H1 (cell line): ENCODE results near the gene TVP23A. TPM values are rescaled to one million over a fixed set of nuclear protein-coding genes. Genes with fewer than 3 reads are reported as not detected.
A peak's percentile ranks its signal among the peaks of the same experiment; 100 is the strongest.

Source experiments
- CTCF ChIA-PET: fragments of 300-600 bp; sonication (Branson Sonifier 250); formaldehyde crosslinking; loops from one replicate; lab custom pipeline; 2021; ENCODE audit not compliant: partially characterized antibody; lab: Charles Lee
- POLR2A ChIA-PET: fragments of 300-600 bp; sonication (Branson Sonifier 250); formaldehyde crosslinking; loops from one replicate; lab custom pipeline; 2021; ENCODE audit warnings: inconsistent platforms; ENCODE audit not compliant: partially characterized antibody; lab: Charles Lee
- DNase-seq, 2 experiments: peaks; one replicate each; pipeline versions ENCODE4 v3.0.0 to v3.0.0-alpha.2; 2010 to 2022; ENCODE audit warnings: low spot score in 2 of 2, low read depth in 1 of 2, mixed read lengths in 1 of 2
- FAIRE-seq: peaks from 2 replicates; lab custom pipeline; 2011; peaks lifted over from hg19 to GRCh38; lab: Jason Lieb, UNC
- H2AFZ ChIP-seq: 2 replicates; pipeline ENCODE4 v1.8.1; 2012; ENCODE audit warnings: low read length, inconsistent platforms
- H2AK5ac ChIP-seq: 2 replicates; pipeline ENCODE4 v1.6.1; 2013; ENCODE audit warnings: low read depth, low read length
- H2BK120ac ChIP-seq: replicated peaks from 2 replicates; pipeline ENCODE3; 2013; ENCODE audit warnings: low read depth, low read length, inconsistent platforms
- H2BK12ac ChIP-seq: 2 replicates; pipeline ENCODE4 v1.6.1; 2013; ENCODE audit warnings: low read depth, low read length
- H2BK15ac ChIP-seq: 2 replicates; pipeline ENCODE4 v1.6.1; 2013; ENCODE audit warnings: low read length
- H2BK20ac ChIP-seq: 2 replicates; pipeline ENCODE4 v1.6.1; 2013; ENCODE audit warnings: low read length
- H2BK5ac ChIP-seq: 2 replicates; pipeline ENCODE4 v1.6.1; 2013; ENCODE audit warnings: low read depth, low read length
- H3K14ac ChIP-seq: 2 replicates; pipeline ENCODE4 v1.6.1; 2013; ENCODE audit warnings: inconsistent platforms; ENCODE audit not compliant: insufficient read length
- H3K18ac ChIP-seq: 2 replicates; pipeline ENCODE4 v1.6.1; 2013; ENCODE audit warnings: low read length; ENCODE audit errors: extremely low read depth
- H3K23ac ChIP-seq: 2 replicates; pipeline ENCODE4 v1.6.1; 2013; ENCODE audit warnings: inconsistent platforms; ENCODE audit not compliant: insufficient read length
- H3K23me2 ChIP-seq: 2 replicates; pipeline ENCODE4 v1.6.1; 2013; ENCODE audit warnings: low read depth, low read length
- H3K27ac ChIP-seq: 2 replicates; pipeline ENCODE4 v1.6.1; 2011; ENCODE audit warnings: low read depth, low read length, inconsistent platforms
- H3K27me3 ChIP-seq, 4 experiments: replicated peaks in 1 of 4; 1 replicate in 1 of 4; 2 replicates in 3 of 4; pipeline versions ENCODE4 v1.6.1 to v1.8.1; 2011 to 2013; ENCODE audit warnings: low read length in 3 of 4, mild to moderate bottlenecking in 3 of 4, inconsistent platforms in 2 of 4, mixed read lengths in 2 of 4, moderate library complexity in 1 of 4; ENCODE audit not compliant: control insufficient read depth in 3 of 4, insufficient read depth in 3 of 4; ENCODE audit errors: extremely low read depth in 1 of 4
- H3K36me3 ChIP-seq, 4 experiments: 2 replicates each; pipeline versions ENCODE4 v1.6.1 to v1.8.1; 2011 to 2013; ENCODE audit warnings: mild to moderate bottlenecking in 4 of 4, low read length in 3 of 4, moderate library complexity in 2 of 4, control low read depth in 1 of 4, inconsistent platforms in 1 of 4; ENCODE audit not compliant: insufficient read depth in 4 of 4, control insufficient read depth in 2 of 4
- H3K4ac ChIP-seq: replicated peaks from 2 replicates; pipeline ENCODE3; 2013; ENCODE audit warnings: low read length, low read depth, mixed read lengths, inconsistent platforms; ENCODE audit not compliant: insufficient read length
- H3K4me1 ChIP-seq, 4 experiments: replicated peaks in 1 of 4; 1 replicate in 1 of 4; 2 replicates in 3 of 4; pipeline versions ENCODE4 v1.6.1 to v1.8.1; 2011 to 2013; ENCODE audit warnings: low read length in 3 of 4, inconsistent platforms in 2 of 4, mixed read lengths in 1 of 4; ENCODE audit not compliant: insufficient read depth in 4 of 4, control insufficient read depth in 3 of 4
- H3K4me2 ChIP-seq, 2 experiments: 2 replicates each; pipeline versions ENCODE4 v1.6.1 to v1.8.1; 2011 to 2013; ENCODE audit warnings: low read depth in 2 of 2, low read length in 2 of 2, control low read depth in 1 of 2, inconsistent platforms in 1 of 2, mild to moderate bottlenecking in 1 of 2; ENCODE audit not compliant: insufficient read depth in 1 of 2
- H3K4me3 ChIP-seq, 4 experiments: fragments of 200-600, 300-600 bp in 1 of 4; sonication (generic), shearing (Covaris generic), sonication (Bioruptor Twin) in 1 of 4; 2 replicates each; pipeline versions ENCODE4 v1.5.1 to v1.8.1; 2011 to 2016; ENCODE audit warnings: low read length in 4 of 4, low read depth in 3 of 4, control low read depth in 2 of 4, inconsistent platforms in 2 of 4, mild to moderate bottlenecking in 2 of 4, mixed read lengths in 1 of 4, moderate library complexity in 1 of 4; ENCODE audit not compliant: insufficient read depth in 2 of 4; ENCODE audit errors: extremely low read depth in 1 of 4
- H3K56ac ChIP-seq: replicated peaks from 2 replicates; pipeline ENCODE3; 2013; ENCODE audit warnings: low read depth, mild to moderate bottlenecking, mixed read lengths, low read length, inconsistent platforms; ENCODE audit not compliant: insufficient read length
- H3K79me1 ChIP-seq: 2 replicates; pipeline ENCODE4 v1.6.1; 2013; ENCODE audit warnings: low read depth, low read length, control low read depth
- H3K79me2 ChIP-seq, 2 experiments: 2 replicates each; pipeline versions ENCODE4 v1.6.1 to v1.8.1; 2012 to 2013; ENCODE audit warnings: low read length in 2 of 2, mild to moderate bottlenecking in 2 of 2, inconsistent platforms in 1 of 2; ENCODE audit not compliant: insufficient read depth in 2 of 2, control insufficient read depth in 1 of 2
- H3K9ac ChIP-seq, 4 experiments: replicated peaks in 1 of 4; 1 replicate in 1 of 4; 2 replicates in 3 of 4; pipeline versions ENCODE4 v1.6.1 to v1.8.1; 2011 to 2013; ENCODE audit warnings: low read depth in 3 of 4, low read length in 3 of 4, control low read depth in 2 of 4, mild to moderate bottlenecking in 2 of 4, moderate library complexity in 2 of 4, inconsistent platforms in 1 of 4; ENCODE audit errors: extremely low read depth in 1 of 4
- H3K9me3 ChIP-seq, 2 experiments: 2 replicates each; pipeline versions ENCODE4 v1.6.1 to v1.8.1; 2012 to 2013; ENCODE audit warnings: mild to moderate bottlenecking in 2 of 2, moderate library complexity in 2 of 2, control low read depth in 1 of 2, inconsistent platforms in 1 of 2, low read depth in 1 of 2, low read length in 1 of 2, mixed read lengths in 1 of 2; ENCODE audit not compliant: insufficient read depth in 2 of 2
- H4K20me1 ChIP-seq, 2 experiments: replicated peaks in 1 of 2; 2 replicates each; pipeline versions ENCODE3 to v1.8.1; 2011 to 2013; ENCODE audit warnings: inconsistent platforms in 2 of 2, low read length in 2 of 2, mild to moderate bottlenecking in 1 of 2; ENCODE audit not compliant: insufficient read depth in 2 of 2, control insufficient read depth in 1 of 2
- H4K5ac ChIP-seq: 2 replicates; pipeline ENCODE4 v1.6.1; 2013; ENCODE audit warnings: low read length, low read depth, mixed read lengths, inconsistent platforms; ENCODE audit not compliant: insufficient read length
- H4K8ac ChIP-seq: 2 replicates; pipeline ENCODE4 v1.8.0; 2013; ENCODE audit warnings: mild to moderate bottlenecking, moderate library complexity, low read length, inconsistent platforms; ENCODE audit not compliant: insufficient read depth; ENCODE audit errors: extremely low read depth
- H4K91ac ChIP-seq: replicated peaks from 2 replicates; pipeline ENCODE3; 2013; ENCODE audit warnings: low read length, mixed read lengths, inconsistent platforms; ENCODE audit not compliant: insufficient read length
- BRCA1 ChIP-seq: IDR thresholded peaks from 2 replicates; pipeline ENCODE4 v1.6.1; 2012; ENCODE audit warnings: low read depth, low read length, improper control_type of control experiment
- FOSL1 ChIP-seq: IDR thresholded peaks from 2 replicates; pipeline ENCODE4 v1.6.1; 2011; ENCODE audit warnings: mild to moderate bottlenecking, low read depth, low read length, moderate library complexity; ENCODE audit not compliant: insufficient read depth
- POU5F1 ChIP-seq: IDR thresholded peaks from 2 replicates; pipeline ENCODE4 v1.6.1; 2011; ENCODE audit warnings: low read depth, mild to moderate bottlenecking, low read length, moderate library complexity
- SIN3A ChIP-seq, 2 experiments: IDR thresholded peaks in 1 of 2; conservative IDR thresholded peaks in 1 of 2; 2 replicates each; pipeline ENCODE4 v1.6.1; 2011 to 2012; ENCODE audit warnings: low read length in 2 of 2, improper control_type of control experiment in 1 of 2, low read depth in 1 of 2, mild to moderate bottlenecking in 1 of 2
- WGBS, 2 experiments: shearing (Covaris generic) in 1 of 2; methylation state at CpG; one replicate each; pipeline versions ENCODE4 v1.1.6 to v1.1.7; 2013 to 2015; ENCODE audit warnings: low lambda C conversion rate in 2 of 2, mixed read lengths in 2 of 2, inconsistent platforms in 1 of 2, low coverage in 1 of 2, missing lambda C conversion rate in 1 of 2; ENCODE audit not compliant: insufficient replicate concordance in 2 of 2, insufficient coverage in 1 of 2, insufficient read length in 1 of 2; ENCODE audit errors: extremely low coverage in 1 of 2, missing lambda C conversion rate in 1 of 2; 5-methylcytosine and 5-hydroxymethylcytosine counted together
- polyA plus RNA-seq, 7 experiments: library from polyadenylated mRNA; depleted of rRNA in 3 of 7; stranded (reverse) in 5 of 7; unstranded in 2 of 7; fragments of >200 nt in 5 of 7; fragments of 200-250 nt in 2 of 7; gene quantifications; 1 replicate in 5 of 7; 2 replicates in 1 of 7; 4 replicates in 1 of 7; pipeline versions ENCODE4 v1.2.1 to v1.2.3, GENCODE V29; 2011 to 2013; ENCODE audit warnings: missing spikeins in 2 of 7, mixed read lengths in 2 of 7
- total RNA-seq: library from RNA; stranded (reverse); fragmentation: NEBNext Ultra II Directional; extraction: Animal tissue kit (Norgen Biotek cat#: 25700); gene quantifications from 2 replicates; pipeline ENCODE4 v1.2.1, GENCODE V29; 2021
- TF ChIP-seq, protein P1 (sequence below): IDR thresholded peaks from 2 replicates; pipeline ENCODE4 v1.6.1; 2011; ENCODE audit warnings: low read depth, mild to moderate bottlenecking, low read length; ENCODE audit not compliant: insufficient read depth

The TVP23A gene
- total and polyA plus RNA-seq, 2 of the 8 experiments (the other 6 are each of a cell fraction or from before 2014, with no cell fraction given), result 2.2 to 3.1 TPM

DNA sequence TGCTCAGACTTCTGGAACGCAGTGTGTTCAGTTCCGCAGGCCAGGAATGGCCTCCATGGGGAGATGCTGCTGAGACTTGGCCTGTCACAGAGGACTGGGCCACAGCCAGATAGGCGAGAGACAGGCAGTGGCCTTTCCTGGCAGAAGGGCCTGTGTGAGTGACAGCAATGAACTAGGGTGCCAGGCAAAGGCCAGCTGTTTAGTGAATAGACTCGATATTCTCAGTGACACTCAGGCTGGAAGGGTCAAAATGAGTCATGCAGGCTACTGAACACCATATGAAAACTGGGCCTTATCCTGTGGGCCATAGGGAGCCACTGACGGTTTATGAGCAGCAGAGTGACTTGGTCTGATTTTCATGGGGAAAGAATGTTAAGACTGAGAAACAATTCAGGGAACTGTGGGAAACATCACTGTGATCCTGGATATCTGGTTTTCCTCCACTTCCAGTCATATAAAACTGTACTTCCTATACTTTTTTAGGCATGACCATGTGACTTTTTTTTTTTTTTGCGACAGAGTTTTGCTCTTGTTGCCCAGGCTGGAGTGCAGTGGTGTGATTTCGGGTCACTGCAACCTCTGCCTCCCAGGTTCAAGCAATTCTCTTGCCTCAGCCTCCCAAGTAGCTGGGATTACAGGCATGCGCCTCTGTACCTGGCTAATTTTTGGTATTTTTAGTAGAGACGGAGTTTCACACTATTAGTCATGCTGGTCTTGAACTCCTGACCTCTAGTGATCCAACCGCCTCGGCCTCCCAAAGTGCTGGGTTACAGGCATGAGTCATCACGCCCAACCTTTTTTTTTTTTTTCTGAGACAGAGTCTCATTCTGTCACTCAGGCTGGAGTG is 80.1 kb downstream of the TVP23A start:
- Histone ChIP-seq H2BK12ac (0 out of 2 replicates have a peak overlapping the region, but pooled peaks have one; percentile 80), H3K56ac (no peak overlapping the region), H3K79me2 (no peaks in the 10 kb centered on the region), H3K23me2 (peaks cover 4% of the 10 kb centered on the region; the same call in 1 of the 2 replicates), H4K5ac (no peak overlapping the region), H2AK5ac (no peak overlapping the region), H3K27me3 (no peaks in the 10 kb centered on the region), H3K9me3 (no peaks in the 10 kb centered on the region), H2BK20ac (no peak overlapping the region), H3K36me3 (no peaks in the 10 kb centered on the region), H4K20me1 (no peaks in the 10 kb centered on the region), H3K27ac (no peak overlapping the region), H2AFZ (no peak overlapping the region), H3K18ac (no peak overlapping the region; the same call in 1 of the 2 replicates), H3K4me1 (no peaks in the 10 kb centered on the region; a peak in 1 of 7 replicates), H3K14ac (no peak overlapping the region), H3K4ac (no peak overlapping the region), H2BK15ac (0 out of 2 replicates have a peak overlapping the region, but pooled peaks have one; percentile 31), H2BK5ac (no peak overlapping the region), H3K4me2 (no peak overlapping the region), H4K91ac (no peak overlapping the region), H4K8ac (no peak overlapping the region), H3K9ac (no peak overlapping the region), H2BK120ac (no peak overlapping the region), H3K79me1 (no peaks in the 10 kb centered on the region), H3K4me3 (no peak overlapping the region), H3K23ac (no peak overlapping the region)
- no peak for DNase-seq
- ChIA-PET POLR2A (no interaction called here), CTCF (interaction anchor here (0.6 to 6.1 kb wide), 14 partner anchors 8 to 425 kb away, joined by 3 to 70 read pairs (median 4); no protein-coding TSS in a partner anchor)
- no peak for FAIRE-seq
- WGBS, 2 experiments, result 83% methylated on average over 9 of the region's 12 CpGs; no CpG with 5 or more reads in 1 of the 2 experiments
- TF ChIP-seq BRCA1 (no peak), FOSL1 (no peak), POU5F1 (no peak), SIN3A (conservative IDR thresholded peaks at IDR 0.05 in 1 of 2, IDR thresholded peaks at IDR 0.05 in 1 of 2; ENCODE audit: low read depth in 1 of 2, low read length in 2 of 2) (no peak)
- TF ChIP-seq, protein P1, sequence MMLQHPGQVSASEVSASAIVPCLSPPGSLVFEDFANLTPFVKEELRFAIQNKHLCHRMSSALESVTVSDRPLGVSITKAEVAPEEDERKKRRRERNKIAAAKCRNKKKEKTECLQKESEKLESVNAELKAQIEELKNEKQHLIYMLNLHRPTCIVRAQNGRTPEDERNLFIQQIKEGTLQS, result no peak
